Transverse colon (tissue), 4 donors: ENCODE data around the gene RNF212. TPM values are rescaled to one million over a fixed set of nuclear protein-coding genes. Genes with fewer than 3 reads are reported as not detected.

Source experiments
- DNase-seq: peaks from one replicate; pipeline ENCODE4 v3.0.0-alpha.2; 2019
- H3K27ac ChIP-seq, 4 donors: fragments of 200-600 bp; sonication (generic); 2 replicates each; pipeline ENCODE4 v1.5.1; 2016 to 2018; ENCODE audit warnings: inconsistent platforms in 4 of 4
- H3K27me3 ChIP-seq: fragments of 200-600 bp; sonication (generic); 2 replicates; pipeline ENCODE4 v1.5.1; 2017; ENCODE audit warnings: inconsistent platforms
- H3K36me3 ChIP-seq, 4 donors: fragments of 200-600 bp; sonication (generic); 2 replicates each; pipeline ENCODE4 v1.5.1; 2017 to 2019; ENCODE audit warnings: inconsistent platforms in 4 of 4
- H3K4me1 ChIP-seq, 4 donors: fragments of 200-600 bp; sonication (generic); 2 replicates each; pipeline ENCODE4 v1.5.1; 2017 to 2020; ENCODE audit warnings: inconsistent platforms in 4 of 4
- H3K4me3 ChIP-seq, 4 donors: fragments of 200-600 bp; sonication (generic); 1 replicate in 1 of 4; 2 replicates in 3 of 4; pipeline versions ENCODE4 v1.5.1 to v1.6.1; 2017 to 2019; ENCODE audit warnings: inconsistent platforms in 4 of 4
- H3K9me3 ChIP-seq, 2 donors: fragments of 200-600 bp; sonication (generic); 2 replicates each; pipeline ENCODE4 v1.5.1; 2017 to 2019; ENCODE audit warnings: inconsistent platforms in 2 of 2
- CTCF ChIP-seq, 5 experiments: fragments of 200-600 bp in 3 of 5; fragments of 450-650 bp in 2 of 5; sonication (generic) in 3 of 5; IDR thresholded peaks; 1 replicate in 2 of 5; 2 replicates in 3 of 5; pipeline ENCODE4 v1.5.1; 2016 to 2017; ENCODE audit warnings: antibody characterized with exemption in 5 of 5, inconsistent platforms in 3 of 5, mild to moderate bottlenecking in 2 of 5, moderate library complexity in 1 of 5
- EP300 ChIP-seq: sonication (generic); formaldehyde crosslinking; IDR thresholded peaks from one replicate; pipeline ENCODE4 v1.6.1; 2017; ENCODE audit warnings: antibody characterized with exemption, low read depth
- POLR2A ChIP-seq: fragments of 450-650 bp; IDR thresholded peaks from one replicate; pipeline ENCODE4 v1.6.1; 2016; ENCODE audit warnings: antibody characterized with exemption, mild to moderate bottlenecking, moderate library complexity
- POLR2AphosphoS5 ChIP-seq, 3 donors: sonication (generic); formaldehyde crosslinking; IDR thresholded peaks; one replicate each; pipeline ENCODE4 v1.6.1; 2016; ENCODE audit warnings: antibody characterized with exemption in 3 of 3
- WGBS, 2 donors: methylation state at CpG; one replicate each; pipeline ENCODE4 v1.1.5; 2018; ENCODE audit warnings: low coverage in 1 of 2; 5-methylcytosine and 5-hydroxymethylcytosine counted together
- in situ Hi-C, 4 donors: fragments of 200-750 bp; cut with MboI; loops; one replicate each; pipeline versions ENCODE4 v1.15.0 to v1.15.1; 2017; ENCODE audit warnings: low sequenced_read_pairs in 3 of 4, low pct_ligation_motif_present in 1 of 4, low pct_unique_long_range_greater_than_20kb in 1 of 4
- intact Hi-C: fragments of 100-400 bp; cut with DNase I; formaldehyde crosslinking; loops from one replicate; pipeline ENCODE4 v1.15.1; 2023; ENCODE audit warnings: low total_unique reads
- total RNA-seq, 4 donors: library from RNA; depleted of rRNA; stranded (reverse); fragments of >200 nt; gene quantifications; one replicate each; pipeline ENCODE4 v1.1.0, GENCODE V29; 2016

RNF212 gene
- total RNA-seq, 4 donors from 2014 or later = 2.5 to 9.1 TPM; not detected in 2

GRCh38 chr4:1104647-1105046 lies 8.7 kb downstream of the RNF212 start:
- Histone ChIP-seq H3K27me3 (no peaks in the 10 kb centered on the region), H3K9me3 (no peaks in the 10 kb centered on the region), H3K4me1 (peaks cover 0 to 5% (median 1%) of the 10 kb centered on the region in 4 donors), H3K36me3 (no peaks in the 10 kb centered on the region), H3K27ac (no peak overlapping the region), H3K4me3 (no peak overlapping the region)
- WGBS, 2 donors = 93% methylated on average over 8 of the region's 8 CpGs; no CpG with 5 or more reads in 1 of the 2 donors
- DNase-seq = no peak
- no peak for TF ChIP-seq POLR2A
- in situ Hi-C loops = no loop called here
- intact Hi-C loops = no loop called here

DNA sequence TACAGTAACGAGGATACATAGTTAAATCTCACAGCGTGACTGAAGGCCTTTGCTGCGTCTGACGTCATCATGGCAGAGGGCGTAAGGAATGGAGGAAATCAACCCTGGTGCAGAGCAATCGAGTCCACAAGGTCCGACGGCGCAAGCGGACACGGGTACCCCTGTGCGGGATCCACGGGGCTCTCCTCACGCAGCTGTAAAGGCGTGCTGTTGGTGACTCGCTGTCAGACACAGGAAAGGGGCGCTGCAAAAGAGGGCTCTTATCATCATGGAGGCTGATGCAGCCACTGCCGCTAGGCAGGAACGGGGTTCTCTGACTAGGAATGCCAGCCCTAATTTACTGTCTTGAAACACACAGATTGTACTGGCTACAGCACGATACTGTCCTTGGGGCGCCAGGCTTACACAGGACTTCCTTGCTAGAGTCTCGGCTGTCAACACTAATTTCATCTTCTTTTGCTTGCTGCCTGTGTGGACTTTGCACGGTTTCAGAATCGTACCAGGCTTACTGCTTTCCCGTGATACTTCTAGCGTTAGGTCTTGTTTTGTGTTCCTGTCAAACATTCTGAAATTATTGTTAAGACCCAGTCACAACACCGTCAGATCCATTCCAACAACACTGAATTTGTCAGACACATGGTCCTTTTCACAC lies 13.6 kb downstream of the RNF212 start:
- no peaks in the 10 kb centered on the region for H3K9me3 ChIP-seq
- no peaks in the 10 kb centered on the region for H3K36me3 ChIP-seq
- no peaks in the 10 kb centered on the region for H3K4me1 ChIP-seq
- 79 to 87% methylated on average over 10 to 27 of the region's 27 CpGs for WGBS, 2 donors
- no peak overlapping the region for H3K4me3 ChIP-seq
- no peaks in the 10 kb centered on the region for H3K27me3 ChIP-seq
- no peak for DNase-seq
- intact Hi-C loops = no loop called here
- TF ChIP-seq POLR2AphosphoS5 (IDR thresholded peaks at IDR 0.05) = no peak
- no peak for TF ChIP-seq POLR2A
- TF ChIP-seq EP300 = no peak
- no peak for TF ChIP-seq CTCF (IDR thresholded peaks at IDR 0.05)
- H3K27ac ChIP-seq = no peak overlapping the region
- in situ Hi-C loops = no loop called here

DNA sequence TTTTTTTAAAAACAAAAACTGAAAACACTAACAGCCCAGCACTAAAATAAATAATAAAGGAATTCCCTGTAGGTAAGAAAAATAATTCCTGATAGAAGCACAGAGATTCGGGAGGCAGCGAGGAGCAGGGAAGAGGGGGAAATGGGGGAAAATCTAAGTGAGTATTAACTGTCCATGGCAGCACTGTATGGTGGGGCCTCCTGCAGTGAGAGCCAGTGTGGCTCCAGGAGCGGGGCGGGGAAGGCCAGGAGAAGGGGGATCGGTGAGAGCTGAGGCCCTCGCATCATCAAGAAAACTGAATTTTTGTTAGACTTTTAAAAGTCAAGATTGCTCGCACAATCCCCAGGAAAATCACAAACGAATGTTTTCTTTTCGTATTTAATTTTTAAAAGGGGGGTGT lies 14.1 kb downstream of the RNF212 start:
- TF ChIP-seq POLR2AphosphoS5 (IDR thresholded peaks at IDR 0.05) (no peak), EP300 (no peak), CTCF (IDR thresholded peaks at IDR 0.05) (no peak), POLR2A (no peak)
- no peak for DNase-seq
- intact Hi-C loops = no loop called here
- H3K4me3 ChIP-seq = no peak overlapping the region
- no peaks in the 10 kb centered on the region for H3K9me3 ChIP-seq
- H3K27ac ChIP-seq = no peak overlapping the region
- H3K4me1 ChIP-seq = no peaks in the 10 kb centered on the region
- in situ Hi-C loops = no loop called here
- WGBS, 2 donors = 89 to 96% methylated on average over 7 to 9 of the region's 9 CpGs
- H3K36me3 ChIP-seq = no peaks in the 10 kb centered on the region
- no peaks in the 10 kb centered on the region for H3K27me3 ChIP-seq

GRCh38 chr4:1098311-1098925 lies 14.9 kb downstream of the RNF212 start:
- Histone ChIP-seq H3K4me3 (no peak overlapping the region), H3K36me3 (no peaks in the 10 kb centered on the region), H3K9me3 (no peaks in the 10 kb centered on the region), H3K27me3 (no peaks in the 10 kb centered on the region), H3K27ac (no peak overlapping the region), H3K4me1 (no peaks in the 10 kb centered on the region)
- 90 to 96% methylated on average over 2 to 8 of the region's 8 CpGs for WGBS, 2 donors
- intact Hi-C loops (no loop called here), in situ Hi-C loops (no loop called here)
- TF ChIP-seq CTCF (IDR thresholded peaks at IDR 0.05) (no peak), POLR2AphosphoS5 (IDR thresholded peaks at IDR 0.05) (no peak), POLR2A (no peak), EP300 (no peak)
- no peak for DNase-seq
